Measurements from ENCODE around the gene KLHL3. TPM values are rescaled to one million over a fixed set of nuclear protein-coding genes. Genes with fewer than 3 reads are reported as not detected.
"Not testable (repeated sequence)": the region's sequence is repeated elsewhere in the genome, so short reads cannot be mapped to it uniquely, and the experiment has no call there.

Gene KLHL3, protein sequence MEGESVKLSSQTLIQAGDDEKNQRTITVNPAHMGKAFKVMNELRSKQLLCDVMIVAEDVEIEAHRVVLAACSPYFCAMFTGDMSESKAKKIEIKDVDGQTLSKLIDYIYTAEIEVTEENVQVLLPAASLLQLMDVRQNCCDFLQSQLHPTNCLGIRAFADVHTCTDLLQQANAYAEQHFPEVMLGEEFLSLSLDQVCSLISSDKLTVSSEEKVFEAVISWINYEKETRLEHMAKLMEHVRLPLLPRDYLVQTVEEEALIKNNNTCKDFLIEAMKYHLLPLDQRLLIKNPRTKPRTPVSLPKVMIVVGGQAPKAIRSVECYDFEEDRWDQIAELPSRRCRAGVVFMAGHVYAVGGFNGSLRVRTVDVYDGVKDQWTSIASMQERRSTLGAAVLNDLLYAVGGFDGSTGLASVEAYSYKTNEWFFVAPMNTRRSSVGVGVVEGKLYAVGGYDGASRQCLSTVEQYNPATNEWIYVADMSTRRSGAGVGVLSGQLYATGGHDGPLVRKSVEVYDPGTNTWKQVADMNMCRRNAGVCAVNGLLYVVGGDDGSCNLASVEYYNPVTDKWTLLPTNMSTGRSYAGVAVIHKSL
- 0.49 TPM for polyA plus RNA-seq (2013, experiment 1 of 2; ENCODE audit: insufficient read length)
- polyA plus RNA-seq (2013, experiment 2 of 2; ENCODE audit: insufficient read length): 0.54 TPM

DNA sequence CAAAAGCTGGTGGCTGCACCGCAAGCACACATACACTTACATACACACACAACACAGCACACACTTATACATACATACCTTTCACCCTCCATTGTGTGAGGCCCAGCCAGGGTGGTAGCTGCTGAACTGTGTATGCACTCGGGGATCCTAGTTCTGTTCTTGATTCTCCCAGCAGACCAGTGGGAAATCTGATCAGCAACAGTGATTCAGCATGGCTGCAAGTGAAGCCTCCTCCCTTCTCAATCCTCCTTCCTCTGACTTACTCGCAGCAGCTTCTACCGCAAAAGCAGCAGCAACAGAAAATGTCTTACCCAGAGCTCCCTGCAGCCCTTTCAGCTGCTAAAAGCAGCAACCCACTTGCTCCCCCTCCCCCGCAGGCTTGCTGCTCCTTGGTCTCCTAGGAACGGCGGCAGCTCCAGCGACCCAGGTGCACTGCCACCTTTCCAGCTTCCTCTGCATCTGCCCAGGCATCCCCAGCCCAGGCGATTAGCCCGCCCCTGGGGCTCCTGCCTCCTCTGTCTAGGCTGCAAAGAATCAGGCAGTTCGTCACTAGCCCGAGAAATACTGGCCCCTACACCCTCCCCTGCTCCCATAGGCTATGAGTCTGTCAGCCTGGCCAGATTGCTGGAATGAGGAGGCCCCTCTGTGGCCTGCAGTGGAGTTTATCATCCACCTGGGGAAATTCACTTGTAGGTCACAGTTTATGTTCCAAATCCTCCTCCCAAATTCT is at the start of gene KLHL3:
TSS of gene KLHL3 (minus strand) at position 535 of the 730 bp plus-strand sequence. CDS start at position 92, 443 bp downstream.
- peak; percentile 34 for DNase-seq

DNA sequence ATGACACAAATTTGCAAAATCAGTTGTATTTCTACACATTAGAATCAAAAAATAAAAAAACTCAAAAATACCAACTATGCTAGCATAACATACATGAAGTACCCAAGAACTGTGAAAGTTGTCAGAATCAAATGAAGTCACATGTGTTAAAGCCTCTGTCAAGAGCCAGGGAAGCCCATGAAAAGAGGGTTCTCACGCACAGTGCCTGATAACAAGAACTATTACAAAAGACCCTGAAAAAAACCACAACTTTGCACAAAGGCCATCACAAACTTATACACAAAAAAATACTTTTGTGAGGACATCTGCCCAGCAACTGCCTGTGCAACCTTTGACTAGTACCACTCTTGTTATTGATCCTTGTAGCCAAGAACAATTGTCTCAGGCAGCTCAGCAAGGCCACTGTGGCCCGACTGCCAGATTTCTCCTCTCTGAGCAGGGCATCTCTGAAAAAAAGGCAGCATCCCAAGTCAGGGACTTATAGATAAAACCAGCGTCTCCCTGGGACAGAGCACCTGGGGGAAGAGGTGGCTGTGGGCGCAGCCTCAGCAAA is 47.2 kb upstream of the KLHL3 start:
- DNase-seq: no peak

DNA sequence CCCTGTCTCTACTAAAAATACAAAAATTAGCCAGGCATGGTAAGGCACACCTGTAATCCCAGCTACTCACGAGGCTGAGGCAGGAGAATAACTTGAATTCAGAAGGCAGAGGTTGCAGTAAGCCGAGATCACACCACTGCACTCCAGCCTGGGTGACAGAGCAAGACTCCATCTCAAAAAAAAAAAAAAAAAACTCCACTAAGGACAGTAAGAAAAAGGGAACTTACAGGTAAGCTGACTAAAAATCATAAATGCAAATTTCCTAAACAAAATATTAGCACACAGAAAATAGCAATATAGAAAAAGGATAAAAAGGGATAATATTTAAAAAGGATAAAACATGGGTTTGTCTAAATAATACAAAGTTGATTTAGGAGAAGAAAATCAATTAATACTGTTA is 46.2 kb upstream of the KLHL3 start:
- no peak for DNase-seq

DNA sequence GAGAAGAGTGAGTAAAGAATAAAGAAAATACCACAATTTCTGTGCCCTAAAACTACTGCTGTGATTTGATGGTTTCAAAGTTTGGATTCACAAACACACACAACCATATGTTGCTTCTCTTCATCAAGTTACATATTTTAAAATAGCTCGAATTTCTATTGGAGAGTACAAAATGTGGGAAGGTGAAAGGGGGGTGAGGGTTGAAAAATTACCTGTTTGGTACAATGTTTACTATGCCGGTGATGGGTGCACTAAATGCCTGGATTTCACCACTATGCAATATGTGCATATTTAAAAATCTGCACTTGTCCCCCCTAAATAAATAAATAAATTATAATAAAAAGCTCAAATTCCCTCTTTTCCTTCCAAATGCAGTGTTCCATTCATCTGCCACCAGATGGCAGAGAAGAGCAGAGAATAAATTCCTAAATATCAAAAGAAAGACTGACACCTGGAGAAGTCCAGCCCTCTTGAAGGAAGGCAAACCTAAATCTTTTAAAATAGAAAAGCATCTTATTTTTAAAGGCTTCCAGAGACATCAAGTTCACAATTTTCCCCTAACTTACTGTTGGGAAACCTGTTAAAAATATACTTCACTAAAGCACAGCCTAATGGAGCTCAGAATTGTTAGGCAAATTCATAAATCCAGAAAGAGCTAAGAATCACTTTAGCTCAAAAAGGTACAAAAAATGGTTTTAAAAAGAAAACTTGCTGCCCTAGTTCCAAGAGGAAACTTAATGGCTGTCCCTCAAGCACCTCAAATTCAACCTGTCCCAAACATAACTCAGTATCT is 43.1 kb upstream of the KLHL3 start:
- peak; percentile 46 for DNase-seq

DNA sequence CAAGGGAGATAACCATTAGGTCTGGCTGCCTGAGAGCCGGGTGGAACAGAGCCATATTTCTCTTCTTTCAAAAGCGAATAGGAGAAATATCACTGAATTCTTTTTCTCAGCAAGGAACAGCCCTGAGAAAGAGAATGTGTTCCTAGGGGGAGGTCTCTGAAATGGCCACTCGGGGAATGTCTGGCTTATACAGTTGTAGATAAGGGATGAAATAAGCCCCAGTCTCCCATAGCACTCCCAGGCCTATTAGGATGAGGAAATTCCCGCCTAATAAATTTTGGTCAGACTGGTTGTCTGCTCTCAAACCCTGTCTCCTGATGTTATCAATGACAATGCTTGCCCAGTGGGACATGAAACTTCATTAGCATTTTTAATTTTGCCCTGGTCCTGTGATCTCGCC is 32.0 kb upstream of the KLHL3 start:
- not testable (repeated sequence) for DNase-seq

DNA sequence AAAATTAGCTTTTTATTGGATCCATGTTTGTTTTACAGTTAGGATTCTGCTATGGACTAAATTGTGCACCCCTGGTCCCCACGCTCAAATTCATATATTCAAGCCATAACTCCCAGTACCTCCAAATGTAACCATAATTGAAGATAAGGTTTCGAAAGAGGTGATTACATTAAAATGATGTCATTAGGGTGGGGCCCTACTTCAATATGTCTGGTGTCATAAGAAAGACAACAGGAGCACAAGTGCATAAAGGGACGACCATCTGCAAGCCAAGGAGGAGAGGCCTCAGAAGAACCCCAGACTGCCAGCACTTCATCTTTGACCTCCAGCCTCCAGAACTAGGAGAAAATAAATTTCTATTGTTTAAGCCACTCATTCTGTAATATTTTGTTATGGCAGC is 25.7 kb upstream of the KLHL3 start:
- DNase-seq: no peak

DNA sequence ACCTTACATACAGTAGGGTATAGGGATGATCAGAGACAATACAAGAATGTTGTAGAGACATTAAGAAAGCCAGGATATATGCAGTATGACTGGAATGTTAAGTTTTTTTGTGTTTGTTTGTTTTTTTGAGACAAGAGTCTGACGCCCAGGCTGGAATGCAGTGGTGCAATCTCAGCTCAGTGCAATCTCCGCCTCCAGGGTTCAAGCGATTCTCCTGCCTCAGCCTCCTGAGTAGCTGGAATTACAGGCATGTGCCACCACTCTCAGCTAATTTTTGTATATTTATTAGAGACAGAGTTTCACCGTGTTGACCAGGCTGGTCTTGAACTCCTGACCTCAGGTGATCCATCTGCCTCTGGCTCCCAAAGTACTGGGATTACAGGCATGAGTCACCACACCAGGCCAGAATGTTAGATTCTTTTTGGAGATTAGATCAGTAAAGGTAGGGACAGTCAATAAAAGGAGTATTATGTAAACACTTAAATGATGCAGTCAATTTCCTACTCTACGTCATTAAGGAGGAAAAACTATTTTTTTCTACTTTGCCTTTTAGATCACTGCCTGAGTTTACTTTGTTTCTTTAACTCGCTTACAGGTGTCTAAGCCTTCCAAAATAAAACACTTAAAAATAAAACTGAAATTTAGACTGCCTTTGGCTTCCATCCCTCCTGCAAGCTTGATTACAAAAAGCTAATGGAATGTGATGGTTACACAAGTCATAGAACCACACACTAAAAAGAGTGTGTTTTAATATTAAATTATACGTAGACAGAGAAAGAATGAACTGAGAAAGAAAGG is 25.0 kb upstream of the KLHL3 start:
- DNase-seq: no peak

DNA sequence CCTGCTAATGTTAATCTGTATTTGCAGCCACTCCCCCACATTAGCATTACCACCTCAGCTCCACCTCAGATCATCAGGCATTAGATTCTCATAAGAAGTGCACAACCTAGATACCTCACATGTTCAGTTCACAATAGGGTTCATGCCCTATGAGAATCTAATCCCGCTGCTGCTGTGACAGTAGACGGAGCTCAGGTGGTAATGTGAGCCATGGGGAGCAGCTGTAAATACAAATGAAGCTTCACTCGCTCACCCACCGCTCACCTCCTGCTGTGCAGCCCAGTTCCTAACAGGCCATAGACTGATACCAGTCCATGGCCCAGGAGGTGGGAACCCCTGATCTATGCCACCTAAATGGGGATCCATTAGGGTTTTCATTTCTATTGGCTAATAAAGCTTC is 24.4 kb upstream of the KLHL3 start:
- no peak for DNase-seq

DNA sequence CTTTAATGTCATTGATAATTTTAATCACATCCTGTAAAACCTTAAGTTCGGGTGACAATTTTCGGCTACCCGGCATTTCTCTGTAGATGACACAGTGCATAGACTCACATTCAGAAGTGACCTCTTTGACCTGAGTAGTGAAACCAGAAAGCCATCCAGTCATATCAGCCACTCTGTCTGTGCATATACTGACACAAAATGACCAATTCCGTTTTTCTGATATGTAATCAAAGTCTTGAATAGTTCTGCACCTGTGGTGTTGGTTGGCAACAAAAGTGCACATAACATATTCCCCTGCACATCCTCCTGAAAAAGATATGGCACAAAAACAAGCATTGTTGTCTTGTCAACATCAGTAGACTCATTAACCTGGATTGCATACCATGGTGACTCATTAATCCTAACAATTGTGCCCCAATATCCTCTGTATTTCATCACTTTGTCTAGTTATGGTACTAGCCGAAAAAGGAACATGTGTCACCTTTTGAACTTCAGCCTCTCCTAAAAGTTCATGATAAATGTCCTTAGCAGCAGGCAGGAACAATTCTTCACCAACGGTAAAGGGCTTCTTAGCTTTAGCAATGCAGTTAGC is 22.9 kb upstream of the KLHL3 start:
- DNase-seq: no peak

DNA sequence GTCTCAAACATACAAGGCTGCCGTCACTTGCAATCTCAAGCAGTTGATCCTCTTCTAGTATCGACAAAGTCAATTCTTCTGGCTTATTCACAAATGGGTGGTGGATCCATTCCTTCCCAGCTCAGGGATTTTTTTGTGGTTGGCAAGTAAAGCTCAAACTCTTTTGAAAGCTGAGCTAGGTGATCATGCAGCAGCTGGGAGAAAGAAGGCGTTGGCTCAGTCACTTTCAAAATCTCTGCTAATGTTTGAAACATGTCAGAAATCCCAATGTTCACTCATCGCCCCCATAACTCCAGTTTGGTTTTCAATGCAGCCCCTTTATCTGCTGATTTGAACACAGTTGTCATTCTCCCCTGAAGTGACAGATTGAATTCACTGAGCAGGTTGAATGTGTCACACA is 22.2 kb upstream of the KLHL3 start:
- no peak for DNase-seq

DNA sequence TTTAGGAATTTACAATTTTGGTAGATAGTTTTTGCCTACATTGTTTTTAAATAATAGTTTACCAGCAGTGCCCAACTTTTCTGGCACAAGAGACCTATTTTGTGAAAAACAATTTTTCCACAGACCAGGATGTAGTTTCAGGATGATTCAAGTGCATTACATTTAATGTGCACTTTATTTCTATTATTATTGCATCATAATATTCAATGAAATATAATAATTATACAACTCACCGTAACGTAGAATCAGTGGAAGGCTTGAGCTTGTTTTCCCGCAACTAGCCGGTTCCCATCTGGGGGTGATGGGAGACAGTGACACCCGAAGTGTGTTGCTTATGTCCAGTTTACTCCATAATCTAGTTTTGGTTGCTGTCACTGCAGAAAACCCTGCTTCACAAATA is 21.7 kb upstream of the KLHL3 start:
- no peak for DNase-seq

DNA sequence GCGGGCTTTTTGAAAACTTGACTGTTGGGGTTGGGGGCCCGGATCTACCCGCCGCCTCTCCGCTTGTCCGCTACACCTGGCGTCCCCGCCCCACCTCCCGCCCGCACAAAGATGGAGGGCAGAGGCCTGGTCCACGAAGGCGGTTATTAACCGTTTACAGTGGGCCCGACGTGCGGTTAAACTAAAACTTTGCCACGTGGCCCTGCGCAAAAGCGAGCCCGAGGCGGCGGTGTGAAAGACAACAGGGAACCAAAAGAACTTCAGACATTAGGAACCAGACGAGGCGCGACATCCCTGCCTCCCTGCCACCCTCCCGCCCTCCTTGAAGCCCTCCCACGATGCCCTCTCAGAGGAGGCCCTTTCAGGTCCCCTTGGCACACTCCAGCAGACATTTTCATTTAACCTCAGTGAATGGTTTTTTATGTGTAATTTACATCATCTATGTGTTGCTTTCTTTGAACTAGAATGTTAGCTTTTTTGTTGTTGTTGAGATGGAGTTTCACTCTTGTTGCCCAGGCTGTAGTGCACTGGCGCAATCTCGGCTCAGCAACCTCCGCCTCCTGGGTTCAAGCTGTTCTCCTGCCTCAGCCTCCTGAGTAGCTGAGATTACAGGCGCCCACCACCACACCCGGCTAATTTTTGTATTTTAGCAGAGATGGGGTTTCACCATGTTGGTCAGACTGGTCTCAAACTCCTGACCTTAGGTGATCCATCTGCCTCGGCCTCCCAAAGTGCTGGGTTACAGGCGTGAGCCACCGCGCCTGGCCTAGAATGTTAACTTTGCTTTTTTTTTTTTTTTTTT is 19.3 kb upstream of the KLHL3 start:
- no peak for DNase-seq

DNA sequence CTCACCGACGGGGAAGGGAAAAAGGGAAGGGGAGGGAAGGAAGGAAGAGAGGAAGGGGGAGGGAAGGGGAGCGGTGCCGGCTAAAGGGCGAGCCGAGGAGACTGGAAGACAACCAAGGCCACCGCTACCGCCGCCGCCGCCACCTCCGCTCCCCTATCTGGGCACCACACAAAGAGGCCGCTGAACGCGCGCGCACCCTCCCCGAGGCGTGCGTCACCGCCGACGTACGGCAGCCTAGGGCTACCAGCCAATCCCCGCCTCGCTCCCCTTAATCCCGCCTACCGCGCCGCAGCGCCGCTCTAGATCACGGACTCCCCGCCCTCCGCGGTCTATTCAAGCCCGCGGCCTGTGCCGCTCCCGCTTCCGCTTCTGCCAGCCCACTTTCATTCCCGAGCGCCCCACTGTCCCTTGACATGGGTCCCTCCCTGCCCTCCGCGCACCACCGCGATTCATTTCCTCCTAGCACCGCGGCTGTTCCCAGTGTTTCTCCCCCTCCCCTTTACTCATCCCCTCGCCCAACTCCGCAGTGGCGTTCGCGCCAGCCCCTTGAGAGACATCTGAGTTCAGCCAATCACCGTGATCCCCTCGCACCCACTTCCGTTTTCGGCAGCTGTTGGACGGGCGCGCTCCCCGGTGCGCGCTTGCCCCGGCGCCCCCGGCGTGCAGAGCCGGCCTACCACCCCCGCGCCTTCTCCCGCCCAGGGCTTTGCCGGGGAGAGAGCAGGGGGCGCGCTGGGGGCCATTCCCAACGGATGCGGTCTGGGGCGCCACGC is 18.5 kb upstream of the KLHL3 start, which contains the start of gene HNRNPA0:
TSS of gene HNRNPA0 (minus strand) at position 176 of the 773 bp plus-strand sequence. CDS start 297 bp downstream, outside the sequence.
- DNase-seq: peak; percentile 98

DNA sequence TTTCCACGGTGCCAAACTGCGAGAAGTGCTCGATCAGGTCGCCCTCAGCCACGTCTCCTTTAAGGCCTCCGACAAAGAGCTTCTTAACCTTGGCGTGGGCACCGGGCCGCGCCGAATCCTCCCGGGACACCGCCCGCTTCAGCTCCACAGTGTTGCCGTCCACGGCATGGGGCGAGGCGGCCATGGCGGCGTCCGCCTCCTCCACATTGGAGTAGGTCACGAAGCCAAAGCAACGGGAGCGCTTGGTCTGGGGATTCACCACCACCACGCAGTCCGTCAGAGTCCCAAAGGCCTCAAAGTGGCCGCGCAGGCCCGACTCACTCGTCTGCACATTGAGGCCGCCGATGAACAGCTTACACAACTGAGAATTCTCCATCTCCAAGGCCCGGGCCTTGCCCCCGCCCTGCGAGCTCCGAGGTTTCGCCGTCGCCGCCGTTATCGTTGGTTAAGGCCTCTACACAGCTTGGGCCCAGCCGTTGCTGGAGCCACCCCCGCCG is 17.9 kb upstream of the KLHL3 start:
- no peak for DNase-seq

DNA sequence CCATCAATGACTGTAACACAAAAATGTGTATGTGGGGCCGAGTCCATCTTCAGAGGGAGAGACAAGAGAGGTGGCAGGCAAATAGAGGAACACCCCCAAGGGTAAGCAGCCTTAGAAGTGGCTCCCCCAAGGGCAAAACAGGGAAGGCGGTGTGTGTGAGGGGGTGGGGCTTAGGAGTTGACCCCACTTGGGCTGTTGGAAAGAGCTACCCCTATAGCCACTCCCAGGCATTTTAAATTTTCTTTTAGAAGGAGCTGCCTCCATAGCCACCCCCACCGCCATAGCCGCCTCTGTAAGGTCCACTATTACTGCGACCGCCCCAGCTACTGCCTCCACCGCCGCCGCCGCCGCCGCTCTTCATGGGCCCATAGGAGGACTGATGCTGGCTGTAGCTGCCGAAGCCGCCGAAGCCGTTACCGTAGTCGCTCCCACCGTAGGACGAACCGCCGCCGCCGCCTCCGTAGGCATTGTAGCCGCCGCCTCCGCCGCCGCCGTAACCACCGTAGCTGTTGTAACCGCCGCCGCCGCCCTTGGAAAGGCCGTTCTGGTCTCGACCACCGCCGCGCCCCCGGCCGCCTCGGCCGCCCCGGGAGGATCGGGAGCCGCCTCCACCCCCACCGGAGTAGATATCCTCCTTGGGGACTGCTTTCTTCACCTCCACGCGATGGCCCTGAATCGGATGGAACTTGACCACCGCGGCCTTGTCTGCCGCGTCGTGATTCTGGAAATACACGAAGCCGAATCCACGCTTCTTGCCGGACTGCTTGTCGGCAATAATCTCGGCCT is 17.2 kb upstream of the KLHL3 start:
- DNase-seq: peak; percentile 36

DNA sequence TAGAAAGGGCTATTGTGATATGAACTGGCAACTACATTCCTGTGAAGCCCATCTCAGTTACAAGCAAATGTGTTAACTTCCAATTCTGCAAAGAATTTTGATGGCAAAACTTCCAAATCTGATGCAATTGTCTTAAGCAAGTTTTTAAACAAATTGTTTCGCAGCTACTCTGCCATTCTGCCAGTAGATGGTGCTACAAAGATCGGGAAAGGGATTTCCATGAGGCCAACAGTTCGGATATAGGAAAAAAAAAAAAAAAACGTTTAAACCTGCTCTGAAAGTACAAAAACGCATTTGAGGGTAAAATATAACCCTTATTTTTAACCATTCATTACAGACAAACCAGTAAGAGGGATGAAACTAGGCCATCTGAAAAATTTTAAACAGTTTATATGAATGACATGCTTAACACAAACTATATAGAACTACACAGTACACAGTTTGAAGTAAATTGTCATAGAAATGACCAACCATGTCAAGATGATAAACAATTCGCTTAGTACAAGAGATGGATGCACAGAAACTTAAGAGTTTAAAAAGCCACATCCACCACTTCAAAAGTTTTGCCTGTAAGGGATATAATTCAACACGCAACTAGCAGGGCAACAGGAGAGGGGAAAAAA is 16.1 kb upstream of the KLHL3 start:
- DNase-seq: peak; percentile 84

DNA sequence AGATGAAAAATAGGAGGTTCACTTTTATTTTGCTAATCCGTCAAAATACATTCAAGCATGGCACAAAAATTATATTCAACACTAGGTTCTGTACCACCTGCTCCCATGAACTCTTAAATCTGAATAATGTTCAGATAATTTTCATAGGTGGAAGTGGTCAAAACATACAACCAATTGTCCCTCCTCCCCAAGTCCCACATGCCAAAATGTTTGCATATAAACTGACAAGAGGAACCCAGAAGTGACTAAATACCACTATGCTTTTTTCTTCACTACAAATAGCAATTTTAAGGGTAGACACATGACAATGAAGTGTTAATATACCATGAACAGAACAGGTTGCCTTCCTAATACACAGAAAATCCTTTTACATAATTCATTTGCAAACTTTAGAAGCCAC is 14.5 kb upstream of the KLHL3 start:
- DNase-seq: no peak

DNA sequence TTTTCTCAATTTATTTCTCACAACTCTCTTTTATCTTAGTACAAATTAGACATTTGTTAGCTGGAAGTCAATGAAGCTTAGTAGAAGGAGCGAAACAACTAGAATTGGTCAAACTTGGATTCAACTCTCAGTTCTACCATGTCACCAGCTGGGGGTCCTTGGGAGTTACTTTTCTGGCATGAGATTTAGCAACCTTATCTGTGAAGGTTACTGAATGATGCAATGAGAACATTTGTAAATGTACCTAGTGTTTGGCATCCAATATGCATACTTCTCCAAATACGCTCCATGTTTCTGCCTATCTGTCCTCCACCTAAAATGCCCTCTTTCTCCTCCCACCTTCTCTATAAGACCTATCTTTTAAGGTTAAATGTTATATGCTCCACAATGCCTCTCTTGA is 12.0 kb upstream of the KLHL3 start:
- DNase-seq: no peak

Data from fibroblast of skin of scalp (primary cell).